GM12874 (cell line): ENCODE data around the gene CALD1.

Experiments used
- CTCF ChIP-seq: IDR thresholded peaks from 2 replicates; pipeline ENCODE4 v1.5.1; 2011; ENCODE audit warnings: low read depth, mild to moderate bottlenecking, control low read depth, low read length, moderate library complexity; ENCODE audit not compliant: insufficient read depth

Gene CALD1

GRCh38 chr7:134804854-134805253 is 25.4 kb downstream of the CALD1 start:
- TF ChIP-seq CTCF: no peak

GRCh38 chr7:134806197-134806596 is 26.8 kb downstream of the CALD1 start:
- TF ChIP-seq CTCF: no peak

- no peak for TF ChIP-seq CTCF
These were observed 30.2 kb downstream of the CALD1 start for GRCh38 chr7:134809616-134810015.

GRCh38 chr7:134811765-134812164 is 32.3 kb downstream of the CALD1 start:
- TF ChIP-seq CTCF: no peak

- no peak for TF ChIP-seq CTCF
These were observed 34.4 kb downstream of the CALD1 start for GRCh38 chr7:134813663-134814396.

GRCh38 chr7:134814730-134815364 is 35.4 kb downstream of the CALD1 start:
- TF ChIP-seq CTCF: no peak

- no peak for TF ChIP-seq CTCF
These were observed 39.3 kb downstream of the CALD1 start for GRCh38 chr7:134818613-134819345.
